GM19467 (cell line): ENCODE measurements around the gene PSPN.
"Not testable (repeated sequence)": the region's sequence is repeated elsewhere in the genome, so short reads cannot be mapped to it uniquely, and the experiment has no call there.

Experiments
- ATAC-seq: cut with Tn5 transposase; IDR thresholded peaks from one replicate; pipeline ENCODE4 v1.9.1; 2021; ENCODE audit warnings: mild to moderate bottlenecking, moderate library complexity; ENCODE audit not compliant: unreplicated experiment

The PSPN gene

DNA sequence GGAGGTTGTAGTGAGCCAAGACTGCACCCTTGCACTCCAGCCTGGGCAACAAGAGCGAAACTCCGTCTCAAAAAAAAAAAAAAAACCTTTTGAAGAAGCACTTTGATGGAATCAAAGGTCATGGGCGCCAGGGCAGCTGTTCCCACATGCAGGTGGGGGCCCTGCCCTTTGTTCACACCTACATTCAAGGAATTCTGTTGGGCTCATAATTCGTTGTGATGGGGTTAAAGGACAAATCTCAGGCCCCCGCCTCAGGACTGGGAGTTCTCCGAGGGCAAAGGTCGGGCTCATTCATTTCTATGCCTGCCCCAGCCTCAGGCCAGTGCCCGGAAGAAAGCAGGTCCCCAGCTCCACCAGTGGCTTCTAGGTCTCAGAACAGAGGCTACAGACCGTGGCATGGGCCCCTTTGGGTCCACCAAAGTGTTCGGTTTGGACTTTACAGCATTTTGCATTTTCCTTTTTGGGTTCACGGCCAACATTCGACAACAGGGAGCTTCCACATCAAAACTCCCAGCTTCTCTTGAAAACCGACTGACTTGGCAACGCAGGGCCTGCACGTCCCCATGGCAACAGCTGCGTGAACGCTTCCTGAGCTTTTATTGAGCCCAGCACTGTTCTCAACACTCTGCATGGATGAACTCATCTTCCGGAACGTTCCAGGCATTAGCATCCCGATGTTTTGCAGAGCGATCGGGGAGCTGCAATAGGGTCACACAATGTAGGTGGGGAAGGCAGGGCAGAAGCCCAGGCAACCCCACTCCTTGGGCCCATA is 27.3 kb upstream of the PSPN start:
- no peak for ATAC-seq

DNA sequence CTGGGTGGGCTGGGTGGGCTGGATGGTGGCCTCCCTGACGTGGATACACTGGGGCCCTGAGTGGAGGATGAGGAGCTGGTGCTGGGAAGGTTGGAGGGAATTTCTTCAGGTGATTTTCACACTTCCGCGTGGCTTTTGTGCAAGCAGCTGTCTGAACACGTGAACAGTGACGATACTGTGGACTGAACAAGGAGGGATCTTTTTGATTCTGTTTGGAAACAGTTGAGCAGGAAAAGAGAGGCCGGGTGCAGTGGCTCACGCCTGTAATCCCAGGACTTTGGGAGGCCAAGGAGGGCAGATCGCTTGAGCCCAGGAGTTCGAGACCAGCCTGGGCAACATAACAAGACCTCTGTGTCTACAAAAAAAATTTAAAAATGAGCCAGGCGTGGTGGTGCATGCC is 26.3 kb upstream of the PSPN start:
- no peak for ATAC-seq

DNA sequence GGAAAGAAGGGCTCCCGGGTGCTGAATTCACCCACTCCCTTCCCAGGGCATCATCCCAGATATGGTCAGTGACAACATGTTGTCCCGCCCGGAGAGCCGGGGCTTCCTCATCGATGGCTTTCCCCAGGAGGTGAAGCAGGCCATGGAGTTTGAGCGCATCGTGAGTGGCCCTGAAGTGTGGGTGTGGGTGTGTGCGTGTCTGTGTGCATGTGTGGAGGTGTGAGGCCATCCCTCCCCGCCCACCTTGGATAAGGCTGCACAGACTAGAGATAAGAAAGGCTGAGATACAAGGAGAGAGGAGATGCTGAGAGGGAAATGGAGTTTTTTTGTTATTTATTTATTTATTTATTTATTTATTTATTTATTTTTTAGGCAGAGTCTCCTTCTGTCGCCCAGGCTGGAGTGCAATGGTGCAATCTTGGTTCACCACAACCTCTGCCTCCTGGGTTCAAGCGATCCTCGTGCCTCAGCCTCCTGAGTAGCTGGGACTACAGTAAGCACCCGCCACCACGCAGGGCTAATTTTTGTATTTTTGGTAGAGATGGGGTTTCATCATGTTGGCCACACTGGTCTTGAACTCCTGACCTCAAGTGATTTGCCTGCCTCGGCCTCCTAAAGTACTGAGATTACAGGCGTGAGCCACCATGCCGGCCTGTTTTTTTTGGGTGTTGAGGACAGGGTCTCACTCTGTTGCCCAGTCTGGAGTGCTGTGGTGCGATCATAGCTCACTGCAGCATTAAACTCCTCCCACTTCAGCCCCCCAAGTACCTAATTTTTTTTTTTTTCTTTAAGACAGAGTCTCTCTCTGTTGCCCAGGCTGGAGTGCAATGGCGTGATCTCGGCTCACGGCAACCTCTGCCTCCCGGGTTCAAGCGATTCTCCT is 24.6 kb upstream of the PSPN start:
- ATAC-seq, result not testable (repeated sequence)

DNA sequence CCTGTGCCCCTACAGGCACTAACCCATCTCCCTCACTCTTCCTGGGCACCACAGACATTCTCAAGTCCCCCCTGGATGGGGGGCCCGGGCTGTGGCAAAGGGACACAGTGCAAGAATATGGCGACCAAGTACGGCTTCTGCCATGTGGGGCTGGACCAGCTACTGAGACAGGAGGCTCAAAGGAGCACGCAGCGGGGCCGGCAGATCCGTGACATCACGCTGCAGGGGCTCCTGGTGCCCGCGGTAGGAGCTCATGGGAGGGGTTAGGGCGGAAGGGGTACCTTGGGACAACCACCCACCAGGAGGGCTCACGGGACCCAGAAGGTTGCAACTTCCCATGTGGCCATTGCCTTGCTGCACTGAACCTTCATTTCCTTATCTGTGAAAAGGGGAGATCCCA is 20.6 kb upstream of the PSPN start:
- no peak for ATAC-seq

DNA sequence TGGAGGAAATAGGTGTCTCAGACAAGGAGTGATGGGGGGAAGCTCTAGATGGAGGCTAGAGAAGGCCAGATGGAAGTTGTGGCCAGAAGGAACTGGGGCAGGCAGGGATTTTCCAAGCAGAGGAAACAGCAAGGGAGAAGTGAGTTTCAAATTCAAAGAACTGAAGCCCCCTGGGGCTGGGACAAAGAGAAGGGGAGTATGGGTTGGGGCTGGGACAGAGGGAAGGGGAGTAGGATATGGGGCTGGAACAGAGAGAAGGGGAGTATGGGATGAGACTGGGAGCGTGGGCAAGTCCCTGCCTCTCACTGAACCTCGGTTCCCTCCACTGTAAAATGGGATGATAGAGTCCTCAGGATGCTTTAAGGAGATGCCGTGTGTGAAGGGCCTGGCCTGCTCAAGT is 19.1 kb upstream of the PSPN start:
- no peak for ATAC-seq

DNA sequence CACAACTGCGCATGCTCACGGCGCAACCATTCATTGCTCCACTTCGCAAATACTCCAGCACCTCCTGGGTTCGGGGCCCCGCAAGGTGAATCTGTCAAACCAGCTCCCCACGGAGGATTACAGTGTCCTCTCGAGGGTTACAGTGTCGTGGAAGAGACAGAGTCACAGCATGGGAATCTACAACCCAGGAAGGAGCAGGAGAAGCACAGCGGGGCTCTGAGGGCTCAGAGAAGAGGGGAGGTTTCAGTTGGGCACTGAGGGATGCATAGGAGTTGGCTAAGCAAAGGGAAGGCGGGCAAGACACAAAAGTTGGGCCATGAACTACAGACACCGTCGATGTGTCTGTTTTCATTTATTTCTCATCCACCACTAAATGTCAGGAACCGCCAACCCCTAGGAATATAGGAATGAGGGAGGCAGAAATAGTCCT is 18.3 kb upstream of the PSPN start:
- no peak for ATAC-seq

DNA sequence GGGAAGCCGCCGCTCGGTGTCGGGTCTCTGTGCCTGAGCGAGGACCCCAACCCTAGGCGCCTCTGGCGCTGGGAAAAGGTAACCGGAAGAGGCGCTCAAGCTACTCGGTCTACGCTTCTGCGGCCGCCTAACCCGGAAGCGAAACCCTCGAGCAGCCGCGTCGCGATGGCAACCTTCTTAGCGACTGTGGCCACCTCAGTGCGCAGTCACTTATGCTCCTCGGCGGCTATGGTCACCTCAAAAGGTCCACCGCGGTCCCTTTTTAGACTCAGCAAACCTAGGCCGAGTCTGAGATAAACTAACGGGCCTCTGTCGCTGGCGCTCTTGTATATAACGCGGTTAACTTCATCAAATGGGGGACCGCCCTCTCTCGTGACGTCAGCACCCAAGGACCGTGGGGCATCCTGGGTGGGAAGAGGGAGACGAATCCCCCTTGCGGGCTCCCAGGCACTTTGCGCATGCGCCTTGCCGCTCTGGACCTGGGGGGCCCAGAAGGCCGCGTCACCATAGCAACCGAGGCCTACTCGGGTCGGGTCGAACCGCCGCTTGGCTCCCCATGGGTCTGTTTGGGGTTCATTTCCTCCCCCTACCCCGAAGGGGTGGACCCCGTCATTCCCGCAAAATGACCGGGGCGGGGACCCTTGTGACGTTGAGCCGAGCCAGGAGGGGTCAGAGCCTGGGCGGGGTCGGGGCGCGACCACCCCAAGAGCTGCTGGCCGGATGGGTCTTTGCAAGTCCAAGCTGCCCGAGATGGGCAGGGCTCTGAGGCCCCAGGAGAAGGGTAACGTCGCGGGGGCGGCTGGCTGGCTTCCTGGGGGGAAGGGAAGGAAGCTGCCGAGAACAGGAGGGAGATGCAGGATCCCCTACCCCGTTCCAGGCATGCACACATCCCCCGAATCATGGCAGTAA is 17.6 kb upstream of the PSPN start, which contains the start of gene GTF2F1:
GTF2F1 (minus strand) TSS at position 91 of the 909 bp plus-strand sequence. CDS start 169 bp downstream, outside the sequence.
- peak; percentile 69 for ATAC-seq

DNA sequence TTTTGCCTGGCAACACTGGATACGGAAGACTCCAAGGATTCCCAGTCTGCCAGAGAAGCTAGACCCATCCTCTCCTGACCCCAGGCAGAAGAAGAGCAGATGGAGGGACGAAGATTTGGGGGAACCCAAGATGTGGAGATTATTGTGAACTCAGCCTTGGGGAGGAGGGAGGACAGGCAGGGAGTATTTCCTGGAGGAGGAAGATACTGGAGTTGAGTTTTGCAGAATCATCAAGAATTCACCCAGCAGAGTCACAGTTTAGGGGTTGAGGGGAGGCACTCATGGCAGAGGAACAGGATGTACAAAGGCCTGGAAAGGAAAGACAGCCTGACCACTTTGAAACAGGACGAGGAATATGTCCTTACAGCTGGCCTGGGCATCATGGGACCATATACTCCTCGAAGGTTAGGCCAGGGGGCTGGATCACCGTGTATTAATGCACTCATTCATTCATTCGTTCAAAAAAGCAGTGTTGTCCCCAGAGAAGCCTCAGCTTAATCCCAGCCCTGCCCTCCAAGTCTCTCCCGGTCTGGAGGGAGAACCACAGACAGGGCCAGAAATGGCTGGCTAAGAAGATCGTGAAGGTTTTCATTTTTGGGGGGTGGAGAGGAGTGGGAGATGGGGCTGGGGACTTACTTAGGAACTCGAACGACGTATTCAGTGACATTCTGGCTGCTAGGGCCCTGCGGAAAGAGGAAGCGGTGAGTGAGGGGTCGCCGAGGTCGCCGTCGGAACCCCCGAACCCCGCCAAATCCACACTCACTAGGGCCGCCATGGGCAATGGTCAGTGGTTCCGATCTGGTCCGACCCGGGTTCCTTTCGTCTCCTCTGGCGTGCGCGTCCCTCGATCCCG is 16.7 kb upstream of the PSPN start:
- ATAC-seq, result no peak

DNA sequence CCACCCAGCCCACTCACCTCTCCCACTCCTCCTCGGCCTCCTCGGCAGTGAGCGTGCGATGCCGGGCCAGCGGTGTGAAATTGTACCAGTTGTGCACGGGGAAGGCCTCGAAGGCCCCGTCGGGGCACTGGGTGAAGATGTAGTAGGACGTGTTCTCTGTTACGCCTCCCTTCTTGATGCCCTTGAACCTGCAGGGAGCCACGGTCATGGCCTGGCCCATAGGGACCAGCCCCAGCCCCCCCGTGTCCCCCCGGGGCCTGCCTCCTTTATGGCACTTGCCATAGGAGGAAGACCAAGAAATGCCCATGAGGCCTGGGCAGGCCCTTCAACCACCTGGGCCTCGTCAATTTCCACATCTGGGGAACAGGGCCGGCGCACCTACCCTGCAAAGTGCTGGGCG is 11.6 kb upstream of the PSPN start:
- no peak for ATAC-seq

DNA sequence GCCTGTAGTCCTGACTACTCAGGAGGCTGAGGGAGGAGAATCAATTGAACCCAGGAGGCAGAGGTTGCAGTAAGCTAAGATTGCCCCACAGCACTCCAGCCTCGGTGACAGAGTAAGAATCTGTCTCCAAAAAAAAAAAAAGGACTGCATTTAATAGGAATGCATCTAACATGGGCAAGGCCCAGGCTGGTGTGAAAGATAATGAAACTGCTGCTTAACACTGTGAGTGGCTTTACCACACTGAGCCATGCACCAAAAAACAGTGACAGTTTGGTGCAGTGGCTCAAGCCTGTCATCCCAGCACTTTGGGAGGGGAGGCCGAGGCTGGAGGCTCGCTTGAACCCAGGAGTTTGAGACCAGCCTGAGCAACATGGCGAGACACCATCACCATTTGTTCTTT is 8.6 kb upstream of the PSPN start:
- ATAC-seq, result no peak

DNA sequence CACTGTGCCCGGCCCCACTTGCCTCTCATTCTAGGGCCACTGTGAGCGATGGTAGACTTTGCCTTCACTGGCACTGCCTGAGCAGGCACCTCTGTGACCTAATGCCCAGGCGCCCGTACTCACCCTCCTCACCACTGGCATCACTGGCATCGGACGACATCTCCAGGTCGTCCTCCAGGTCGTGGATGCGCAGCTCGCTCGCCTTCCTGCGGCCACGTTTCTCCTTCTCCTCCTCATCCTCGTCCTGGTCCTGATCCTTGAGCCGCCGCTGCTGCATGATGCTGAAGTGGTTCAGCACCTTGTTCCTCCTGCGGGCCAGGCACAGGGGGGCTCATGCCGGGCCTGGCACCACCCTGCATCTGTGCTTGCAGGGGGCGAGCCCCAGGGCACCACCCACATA is 7.5 kb upstream of the PSPN start:
- no peak for ATAC-seq

DNA sequence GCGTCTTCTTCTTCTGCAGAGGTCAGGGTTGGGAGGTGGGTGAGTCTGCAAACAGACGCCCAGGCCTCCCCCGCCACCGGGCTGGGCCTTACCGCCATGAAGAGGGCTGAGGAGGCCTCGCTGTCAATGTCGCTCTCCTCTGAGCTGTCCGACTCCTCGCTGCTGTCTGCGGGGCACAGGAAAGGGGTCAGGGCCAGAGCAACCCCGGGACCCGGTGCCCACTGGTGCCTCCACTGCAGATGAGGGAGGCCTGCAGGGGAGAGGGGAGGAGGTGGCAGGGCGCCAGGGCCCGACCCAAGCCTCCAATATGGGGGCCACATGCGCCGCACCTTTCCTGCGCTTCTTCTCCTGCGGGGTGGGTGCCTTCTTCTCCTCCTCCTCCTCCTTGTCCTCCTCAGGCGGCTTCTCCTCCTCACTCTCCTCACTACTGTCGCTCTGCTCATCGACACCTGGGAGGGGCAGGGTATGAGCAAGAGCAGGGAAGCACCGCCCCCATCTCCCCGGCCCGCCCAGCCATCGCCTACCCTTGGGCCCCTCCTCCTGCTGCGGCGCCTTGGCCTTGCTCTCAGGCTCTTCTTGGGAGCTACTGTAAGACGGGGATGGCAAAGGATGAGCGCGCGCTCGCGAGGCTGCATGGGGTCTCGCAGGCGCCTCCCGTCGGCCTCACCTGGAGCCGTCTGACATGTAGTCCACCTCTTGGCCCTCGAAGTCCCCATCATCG is 5.5 kb upstream of the PSPN start:
- no peak for ATAC-seq

DNA sequence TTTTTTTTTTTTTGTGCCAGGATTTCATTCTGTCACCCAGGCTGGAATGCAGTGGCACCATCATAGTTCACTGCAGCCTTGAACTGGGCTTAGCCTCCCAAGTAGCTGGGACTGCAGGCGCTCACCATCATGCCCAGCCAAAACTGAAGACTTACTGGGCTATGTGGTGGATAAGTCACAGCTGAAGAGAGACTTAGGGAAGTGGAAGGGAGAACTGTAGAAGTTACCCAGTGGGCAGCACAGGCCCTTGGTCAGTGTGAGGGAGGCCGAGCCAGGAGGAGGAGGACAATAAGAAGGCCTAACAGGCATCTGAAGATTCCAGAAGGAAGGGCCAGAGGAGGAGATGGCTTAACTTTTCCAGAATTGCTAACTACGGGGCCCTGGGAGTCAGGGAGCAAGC is 4.0 kb upstream of the PSPN start:
- ATAC-seq, result no peak

DNA sequence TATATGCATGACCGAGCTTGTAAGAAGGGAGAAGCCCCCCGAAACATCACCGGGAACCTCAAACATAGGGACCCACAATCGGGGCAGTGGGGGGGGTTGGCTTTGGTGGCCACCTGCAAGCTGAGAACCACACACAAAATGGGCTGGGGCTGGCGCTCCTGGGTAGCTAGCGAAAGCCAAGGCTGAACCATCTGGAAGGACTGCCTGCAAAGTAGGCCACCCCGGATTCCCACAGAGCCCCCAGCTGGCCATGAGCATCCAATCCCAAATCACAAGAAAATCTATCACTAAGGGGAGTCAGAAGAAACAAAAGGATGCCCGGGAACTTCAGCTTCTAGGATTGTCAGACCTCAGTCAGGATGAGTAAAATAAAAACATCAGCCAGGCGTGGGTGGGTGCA is 2.8 kb upstream of the PSPN start:
- ATAC-seq, result no peak

DNA sequence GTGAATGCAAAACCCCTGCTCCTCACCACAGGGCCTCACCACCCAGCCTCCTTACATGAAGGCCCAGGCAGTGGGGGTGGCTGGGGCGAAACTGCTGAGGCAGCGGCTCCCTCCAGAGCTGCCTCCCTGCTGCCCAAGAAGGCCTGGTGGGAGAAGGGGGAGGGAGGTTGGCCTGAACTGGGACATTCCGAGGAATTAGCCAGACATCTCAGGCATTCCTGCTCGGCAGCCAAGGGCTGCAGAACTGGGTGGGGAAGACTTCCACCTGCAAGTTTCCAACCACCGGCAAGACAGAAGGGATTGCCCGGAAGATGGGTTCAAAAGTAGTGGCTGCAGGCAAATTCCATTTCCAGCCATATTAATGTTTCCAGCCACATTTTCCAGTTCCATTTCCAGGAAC is 2.3 kb upstream of the PSPN start:
- no peak for ATAC-seq

DNA sequence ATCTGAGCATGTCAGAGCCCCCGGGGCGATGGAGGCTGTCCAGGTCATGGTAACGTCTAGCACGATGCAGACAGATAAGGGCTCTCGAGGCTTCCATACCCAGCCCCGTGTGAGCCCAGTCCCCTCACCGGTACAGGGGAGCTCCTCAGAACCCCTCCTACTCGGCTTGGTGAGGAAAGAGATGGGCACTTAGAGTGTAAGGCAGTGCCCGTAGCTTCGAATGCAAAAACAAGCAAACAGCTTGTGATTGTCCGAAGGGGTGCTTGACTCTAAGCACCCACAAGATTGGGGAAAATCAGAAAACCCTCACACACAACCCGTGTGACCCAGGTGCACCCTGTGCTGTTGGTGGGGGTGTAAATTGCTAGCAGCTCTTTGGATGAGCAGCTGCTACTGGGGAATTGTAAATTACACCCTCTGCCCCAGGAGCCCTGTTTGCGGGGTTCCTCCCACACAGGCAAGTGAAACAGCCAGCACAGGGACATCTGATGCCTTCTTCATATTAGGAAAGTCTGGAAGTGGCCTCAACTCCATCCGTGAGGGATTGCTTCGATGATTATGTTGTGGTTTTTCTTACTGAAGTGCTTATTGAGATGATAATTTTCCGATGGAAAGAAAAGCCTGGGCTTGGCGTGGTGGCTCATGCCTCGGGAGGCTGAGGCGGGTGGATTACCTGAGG is 918 bp upstream of the PSPN start:
- ATAC-seq, result no peak

DNA sequence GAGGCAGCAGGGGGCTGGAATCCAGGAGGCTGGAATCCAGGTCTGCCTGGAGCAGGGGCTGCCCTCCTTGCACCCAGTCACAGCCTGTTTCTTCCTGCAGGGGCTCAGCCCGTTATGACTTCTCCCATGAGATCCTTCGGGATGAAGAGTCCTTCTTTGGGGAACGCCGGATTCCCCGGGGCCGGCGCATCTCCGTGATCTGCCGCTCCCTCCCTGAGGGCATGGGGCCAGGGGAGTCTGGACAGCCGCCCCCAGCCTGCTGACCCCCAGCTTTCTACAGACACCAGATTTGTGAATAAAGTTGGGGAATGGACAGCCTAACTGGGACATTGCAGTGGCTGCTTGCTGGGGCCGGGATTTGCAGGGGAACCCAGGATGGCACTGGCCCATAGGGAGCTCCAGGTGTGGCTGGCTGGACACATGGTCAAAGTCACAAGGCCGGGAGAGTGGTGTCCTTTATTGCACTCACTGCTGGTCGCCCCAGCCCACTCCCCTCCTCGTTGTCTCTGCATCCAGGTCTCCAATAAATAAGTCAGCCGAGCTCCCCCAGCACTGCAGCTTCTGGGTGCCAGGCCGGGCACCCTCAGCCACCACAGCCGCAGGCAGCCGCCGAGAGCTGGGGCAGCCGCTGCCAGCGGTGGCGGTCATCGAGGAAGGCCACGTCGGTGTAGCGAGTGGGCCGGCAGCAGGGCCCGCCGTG is 872 bp downstream of the PSPN start:
- ATAC-seq, result no peak

DNA sequence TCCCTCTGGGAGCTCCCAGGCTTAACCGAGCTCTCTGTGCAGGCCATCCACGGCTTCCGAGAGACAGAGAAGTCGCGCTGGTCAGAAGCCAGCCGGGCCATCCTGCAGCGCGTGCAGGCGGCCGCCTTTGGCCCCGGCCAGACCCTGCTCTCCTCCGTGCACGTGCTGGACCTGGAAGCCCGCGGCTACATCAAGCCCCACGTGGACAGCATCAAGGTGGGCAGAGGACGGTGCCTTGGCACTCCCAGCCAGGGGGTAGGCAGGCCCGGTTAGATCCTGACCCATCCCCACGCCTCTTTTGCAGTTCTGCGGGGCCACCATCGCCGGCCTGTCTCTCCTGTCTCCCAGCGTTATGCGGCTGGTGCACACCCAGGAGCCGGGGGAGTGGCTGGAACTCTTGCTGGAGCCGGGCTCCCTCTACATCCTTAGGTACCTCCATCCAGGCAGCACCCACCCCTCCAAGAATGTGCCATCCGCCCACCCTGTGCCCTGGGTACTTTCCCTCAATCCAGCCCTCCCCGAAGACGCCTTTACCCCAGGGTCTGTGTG is 1.5 kb downstream of the PSPN start:
- no peak for ATAC-seq
